Measurements from ENCODE around the gene PSENEN. TPM values are rescaled to one million over a fixed set of nuclear protein-coding genes. Genes with fewer than 3 reads are reported as not detected.

PSENEN gene
- total RNA-seq, 3 donors from 2014 or later: 37.4 to 54.1 (median 54.0) TPM

- peaks cover 4% of the 10 kb centered on the region for H3K36me3 ChIP-seq
- peaks cover 2 to 5% of the 10 kb centered on the region in 2 donors for H3K4me1 ChIP-seq
- no peaks in the 10 kb centered on the region for H3K9me3 ChIP-seq
- intact Hi-C loops (cut with DNase I; ENCODE audit: low total_unique reads): no loop called here
- no peak overlapping the region for H3K4me3 ChIP-seq
- no peak overlapping the region for H3K27ac ChIP-seq
- no peaks in the 10 kb centered on the region for H3K27me3 ChIP-seq
- TF ChIP-seq CTCF (IDR thresholded peaks at IDR 0.05) (no peak), POLR2A (IDR thresholded peaks at IDR 0.05) (no peak), POLR2AphosphoS5 (IDR thresholded peaks at IDR 0.05) (no peak)
- no peak for DNase-seq (ENCODE audit: low spot score in 2 of 2)
Observed at GRCh38 chr19:35752746-35753350, 7.4 kb downstream of the PSENEN start.

- Histone ChIP-seq H3K4me1 (peaks cover 2 to 8% of the 10 kb centered on the region in 2 donors), H3K27me3 (no peaks in the 10 kb centered on the region), H3K9me3 (no peaks in the 10 kb centered on the region), H3K36me3 (peaks cover 4% of the 10 kb centered on the region), H3K27ac (peak overlapping the region; percentile 98), H3K4me3 (no peak overlapping the region)
- TF ChIP-seq POLR2A (IDR thresholded peaks at IDR 0.05): no peak
- no peak for TF ChIP-seq CTCF (IDR thresholded peaks at IDR 0.05)
- no peak for TF ChIP-seq POLR2AphosphoS5 (IDR thresholded peaks at IDR 0.05)
- no peak for DNase-seq (ENCODE audit: low spot score in 2 of 2)
- intact Hi-C loops (cut with DNase I; ENCODE audit: low total_unique reads): no loop called here
Observed at GRCh38 chr19:35753634-35754369, 8.4 kb downstream of the PSENEN start.

GRCh38 chr19:35754370-35755130 lies 9.1 kb downstream of the PSENEN start:
- TF ChIP-seq POLR2AphosphoS5 (IDR thresholded peaks at IDR 0.05): no peak
- no peak for TF ChIP-seq CTCF (IDR thresholded peaks at IDR 0.05)
- no peak for TF ChIP-seq POLR2A (IDR thresholded peaks at IDR 0.05)
- Histone ChIP-seq H3K27ac (peak overlapping the region; percentile 98), H3K36me3 (peaks cover 4% of the 10 kb centered on the region), H3K27me3 (no peaks in the 10 kb centered on the region), H3K4me1 (peaks cover 2 to 8% of the 10 kb centered on the region in 2 donors), H3K4me3 (peak overlapping the region in 2 of 3 donors; percentile 79 to 92), H3K9me3 (no peaks in the 10 kb centered on the region)
- intact Hi-C loops (cut with DNase I; ENCODE audit: low total_unique reads): no loop called here
- no peak for DNase-seq (ENCODE audit: low spot score in 2 of 2)

GRCh38 chr19:35755131-35755549 lies 9.7 kb downstream of the PSENEN start:
- Histone ChIP-seq H3K9me3 (no peaks in the 10 kb centered on the region), H3K36me3 (peaks cover 4% of the 10 kb centered on the region), H3K4me1 (peaks cover 2 to 8% of the 10 kb centered on the region in 2 donors), H3K4me3 (peak overlapping the region; percentile 76 to 92 (median 79)), H3K27me3 (no peaks in the 10 kb centered on the region), H3K27ac (peak overlapping the region; percentile 98)
- no peak for TF ChIP-seq CTCF (IDR thresholded peaks at IDR 0.05)
- no peak for TF ChIP-seq POLR2A (IDR thresholded peaks at IDR 0.05)
- no peak for TF ChIP-seq POLR2AphosphoS5 (IDR thresholded peaks at IDR 0.05)
- no peak for DNase-seq (ENCODE audit: low spot score in 2 of 2)
- intact Hi-C loops (cut with DNase I; ENCODE audit: low total_unique reads): no loop called here
